Measurements from ENCODE around the gene PCDHGA11.
"Not testable (repeated sequence)": the region's sequence is repeated elsewhere in the genome, so short reads cannot be mapped to it uniquely, and the experiment has no call there.

The PCDHGA11 gene

DNA sequence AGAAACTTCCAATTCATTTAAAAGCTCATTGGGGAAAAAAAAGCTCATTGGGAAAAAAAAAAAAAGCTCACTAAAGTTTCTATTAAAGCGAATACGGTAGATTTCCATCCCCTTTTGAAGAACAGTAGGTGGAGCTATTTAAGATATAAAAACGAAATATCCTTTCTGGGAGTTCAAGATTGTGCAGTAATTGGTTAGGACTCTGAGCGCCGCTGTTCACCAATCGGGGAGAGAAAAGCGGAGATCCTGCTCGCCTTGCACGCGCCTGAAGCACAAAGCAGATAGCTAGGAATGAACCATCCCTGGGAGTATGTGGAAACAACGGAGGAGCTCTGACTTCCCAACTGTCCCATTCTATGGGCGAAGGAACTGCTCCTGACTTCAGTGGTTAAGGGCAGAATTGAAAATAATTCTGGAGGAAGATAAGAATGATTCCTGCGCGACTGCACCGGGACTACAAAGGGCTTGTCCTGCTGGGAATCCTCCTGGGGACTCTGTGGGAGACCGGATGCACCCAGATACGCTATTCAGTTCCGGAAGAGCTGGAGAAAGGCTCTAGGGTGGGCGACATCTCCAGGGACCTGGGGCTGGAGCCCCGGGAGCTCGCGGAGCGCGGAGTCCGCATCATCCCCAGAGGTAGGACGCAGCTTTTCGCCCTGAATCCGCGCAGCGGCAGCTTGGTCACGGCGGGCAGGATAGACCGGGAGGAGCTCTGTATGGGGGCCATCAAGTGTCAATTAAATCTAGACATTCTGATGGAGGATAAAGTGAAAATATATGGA lies 9.7 kb downstream of the PCDHGA11 start, which contains the start of gene PCDHGA12:
TSS of gene PCDHGA12 (plus strand) at position 176 of the 782 bp plus-strand sequence. CDS start at position 429, 253 bp downstream.
- peak within 1 kb of the TSS; percentile 70 for H3K4me3 ChIP-seq (replicated peaks; ENCODE audit: low read depth, low read length)
- peak; percentile 59 for DNase-seq (ENCODE audit: extremely low read depth, insufficient read length)

DNA sequence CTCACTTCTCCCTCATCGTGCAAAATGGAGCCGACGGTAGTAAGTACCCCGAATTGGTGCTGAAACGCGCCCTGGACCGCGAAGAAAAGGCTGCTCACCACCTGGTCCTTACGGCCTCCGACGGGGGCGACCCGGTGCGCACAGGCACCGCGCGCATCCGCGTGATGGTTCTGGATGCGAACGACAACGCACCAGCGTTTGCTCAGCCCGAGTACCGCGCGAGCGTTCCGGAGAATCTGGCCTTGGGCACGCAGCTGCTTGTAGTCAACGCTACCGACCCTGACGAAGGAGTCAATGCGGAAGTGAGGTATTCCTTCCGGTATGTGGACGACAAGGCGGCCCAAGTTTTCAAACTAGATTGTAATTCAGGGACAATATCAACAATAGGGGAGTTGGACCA lies 10.4 kb downstream of the PCDHGA11 start:
- Histone ChIP-seq H3K4me3 (replicated peaks; ENCODE audit: low read depth, low read length) (peak overlapping the region; percentile 70), H3K36me3 (ENCODE audit: control insufficient read depth, insufficient read depth, low read length) (peaks cover 1% of the 10 kb centered on the region), H3K27me3 (replicated peaks; ENCODE audit: control insufficient read depth, insufficient read depth, low read length) (no peaks in the 10 kb centered on the region)
- TF ChIP-seq, protein P1, sequence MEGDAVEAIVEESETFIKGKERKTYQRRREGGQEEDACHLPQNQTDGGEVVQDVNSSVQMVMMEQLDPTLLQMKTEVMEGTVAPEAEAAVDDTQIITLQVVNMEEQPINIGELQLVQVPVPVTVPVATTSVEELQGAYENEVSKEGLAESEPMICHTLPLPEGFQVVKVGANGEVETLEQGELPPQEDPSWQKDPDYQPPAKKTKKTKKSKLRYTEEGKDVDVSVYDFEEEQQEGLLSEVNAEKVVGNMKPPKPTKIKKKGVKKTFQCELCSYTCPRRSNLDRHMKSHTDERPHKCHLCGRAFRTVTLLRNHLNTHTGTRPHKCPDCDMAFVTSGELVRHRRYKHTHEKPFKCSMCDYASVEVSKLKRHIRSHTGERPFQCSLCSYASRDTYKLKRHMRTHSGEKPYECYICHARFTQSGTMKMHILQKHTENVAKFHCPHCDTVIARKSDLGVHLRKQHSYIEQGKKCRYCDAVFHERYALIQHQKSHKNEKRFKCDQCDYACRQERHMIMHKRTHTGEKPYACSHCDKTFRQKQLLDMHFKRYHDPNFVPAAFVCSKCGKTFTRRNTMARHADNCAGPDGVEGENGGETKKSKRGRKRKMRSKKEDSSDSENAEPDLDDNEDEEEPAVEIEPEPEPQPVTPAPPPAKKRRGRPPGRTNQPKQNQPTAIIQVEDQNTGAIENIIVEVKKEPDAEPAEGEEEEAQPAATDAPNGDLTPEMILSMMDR (IDR thresholded peaks at IDR 0.05; ENCODE audit: insufficient read depth, low read length, poor library complexity, severe bottlenecking), result no peak
- peak; percentile 80 for DNase-seq (ENCODE audit: extremely low read depth, insufficient read length)

More for the DNA sequence above, 9.7 kb downstream of the PCDHGA11 start, which contains the start of gene PCDHGA12:
- TF ChIP-seq, protein P1 (IDR thresholded peaks at IDR 0.05; ENCODE audit: insufficient read depth, low read length, poor library complexity, severe bottlenecking), result peak; percentile 53
- no peaks in the 10 kb centered on the region for H3K27me3 ChIP-seq (replicated peaks; ENCODE audit: control insufficient read depth, insufficient read depth, low read length)
- H3K36me3 ChIP-seq (ENCODE audit: control insufficient read depth, insufficient read depth, low read length), result peaks cover 1% of the 10 kb centered on the region

DNA sequence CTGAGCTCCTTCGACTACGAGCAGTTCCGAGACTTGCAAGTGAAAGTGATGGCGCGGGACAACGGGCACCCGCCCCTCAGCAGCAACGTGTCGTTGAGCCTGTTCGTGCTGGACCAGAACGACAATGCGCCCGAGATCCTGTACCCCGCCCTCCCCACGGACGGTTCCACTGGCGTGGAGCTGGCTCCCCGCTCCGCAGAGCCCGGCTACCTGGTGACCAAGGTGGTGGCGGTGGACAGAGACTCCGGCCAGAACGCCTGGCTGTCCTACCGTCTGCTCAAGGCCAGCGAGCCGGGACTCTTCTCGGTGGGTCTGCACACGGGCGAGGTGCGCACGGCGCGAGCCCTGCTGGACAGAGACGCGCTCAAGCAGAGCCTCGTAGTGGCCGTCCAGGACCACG lies 11.5 kb downstream of the PCDHGA11 start:
- peak overlapping the region; percentile 27 for H3K4me3 ChIP-seq (replicated peaks; ENCODE audit: low read depth, low read length)
- not testable (repeated sequence) for H3K27me3 ChIP-seq (replicated peaks; ENCODE audit: control insufficient read depth, insufficient read depth, low read length); H3K36me3 ChIP-seq (ENCODE audit: control insufficient read depth, insufficient read depth, low read length); DNase-seq (ENCODE audit: extremely low read depth, insufficient read length)

DNA sequence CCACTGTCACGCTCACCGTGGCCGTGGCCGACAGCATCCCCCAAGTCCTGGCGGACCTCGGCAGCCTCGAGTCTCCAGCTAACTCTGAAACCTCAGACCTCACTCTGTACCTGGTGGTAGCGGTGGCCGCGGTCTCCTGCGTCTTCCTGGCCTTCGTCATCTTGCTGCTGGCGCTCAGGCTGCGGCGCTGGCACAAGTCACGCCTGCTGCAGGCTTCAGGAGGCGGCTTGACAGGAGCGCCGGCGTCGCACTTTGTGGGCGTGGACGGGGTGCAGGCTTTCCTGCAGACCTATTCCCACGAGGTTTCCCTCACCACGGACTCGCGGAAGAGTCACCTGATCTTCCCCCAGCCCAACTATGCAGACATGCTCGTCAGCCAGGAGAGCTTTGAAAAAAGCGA lies 11.9 kb downstream of the PCDHGA11 start:
- peak; percentile 24 for DNase-seq (ENCODE audit: extremely low read depth, insufficient read length)
- not testable (repeated sequence) for H3K4me3 ChIP-seq (replicated peaks; ENCODE audit: low read depth, low read length); H3K27me3 ChIP-seq (replicated peaks; ENCODE audit: control insufficient read depth, insufficient read depth, low read length); H3K36me3 ChIP-seq (ENCODE audit: control insufficient read depth, insufficient read depth, low read length)

DNA sequence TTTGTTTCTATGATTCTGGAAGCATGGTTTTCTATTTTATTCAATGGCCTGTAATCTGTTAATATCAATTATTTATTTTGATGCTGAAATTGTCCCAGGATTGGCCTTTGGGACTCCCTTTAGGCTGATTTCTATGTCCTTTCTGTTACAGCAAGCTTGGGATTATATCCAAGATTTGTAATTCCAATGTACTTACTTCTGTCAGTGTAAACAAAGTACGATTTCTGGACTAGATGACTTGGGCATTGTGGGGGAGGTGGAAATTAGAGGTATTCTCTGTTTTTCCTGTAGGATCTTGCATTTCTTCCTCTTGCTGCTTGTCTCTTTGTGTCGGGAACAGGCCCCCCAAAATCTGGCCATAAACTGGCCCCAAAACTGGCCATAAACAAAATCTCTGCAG lies 13.2 kb downstream of the PCDHGA11 start:
- TF ChIP-seq, protein P1 (IDR thresholded peaks at IDR 0.05; ENCODE audit: insufficient read depth, low read length, poor library complexity, severe bottlenecking), result no peak
- DNase-seq (ENCODE audit: extremely low read depth, insufficient read length), result no peak
- no peaks in the 10 kb centered on the region for H3K36me3 ChIP-seq (ENCODE audit: control insufficient read depth, insufficient read depth, low read length)
- no peak overlapping the region for H3K4me3 ChIP-seq (replicated peaks; ENCODE audit: low read depth, low read length)
- H3K27me3 ChIP-seq (replicated peaks; ENCODE audit: control insufficient read depth, insufficient read depth, low read length), result no peaks in the 10 kb centered on the region

DNA sequence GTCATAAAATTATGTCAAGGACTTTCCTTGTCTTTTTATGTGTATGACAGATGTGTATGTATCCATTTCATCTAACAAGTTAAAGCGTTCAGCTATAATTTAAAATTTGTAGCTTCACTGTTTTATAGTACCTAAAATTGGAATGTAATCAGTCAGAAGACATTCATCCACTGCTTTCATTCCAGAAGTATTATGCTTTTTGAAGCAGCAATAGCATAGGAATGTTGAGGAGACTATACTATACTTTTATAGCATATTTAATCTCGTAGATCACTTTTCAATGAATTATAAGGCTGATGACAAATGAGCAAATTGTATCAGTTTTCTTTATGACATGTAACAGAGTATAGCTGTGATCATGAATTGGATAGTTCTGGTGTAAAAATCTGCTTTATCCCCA lies 16.4 kb downstream of the PCDHGA11 start:
- no peak for DNase-seq (ENCODE audit: extremely low read depth, insufficient read length)
- no peaks in the 10 kb centered on the region for H3K27me3 ChIP-seq (replicated peaks; ENCODE audit: control insufficient read depth, insufficient read depth, low read length)
- TF ChIP-seq, protein P1 (IDR thresholded peaks at IDR 0.05; ENCODE audit: insufficient read depth, low read length, poor library complexity, severe bottlenecking), result no peak
- no peaks in the 10 kb centered on the region for H3K36me3 ChIP-seq (ENCODE audit: control insufficient read depth, insufficient read depth, low read length)
- no peak overlapping the region for H3K4me3 ChIP-seq (replicated peaks; ENCODE audit: low read depth, low read length)
